GM19023 (cell line): Measurements from ENCODE around the gene SMIM13.

Experiments used
- ATAC-seq: cut with Tn5 transposase; IDR thresholded peaks from one replicate; pipeline ENCODE4 v1.9.1; 2021; ENCODE audit warnings: mild to moderate bottlenecking, moderate library complexity; ENCODE audit not compliant: unreplicated experiment

SMIM13 gene

DNA sequence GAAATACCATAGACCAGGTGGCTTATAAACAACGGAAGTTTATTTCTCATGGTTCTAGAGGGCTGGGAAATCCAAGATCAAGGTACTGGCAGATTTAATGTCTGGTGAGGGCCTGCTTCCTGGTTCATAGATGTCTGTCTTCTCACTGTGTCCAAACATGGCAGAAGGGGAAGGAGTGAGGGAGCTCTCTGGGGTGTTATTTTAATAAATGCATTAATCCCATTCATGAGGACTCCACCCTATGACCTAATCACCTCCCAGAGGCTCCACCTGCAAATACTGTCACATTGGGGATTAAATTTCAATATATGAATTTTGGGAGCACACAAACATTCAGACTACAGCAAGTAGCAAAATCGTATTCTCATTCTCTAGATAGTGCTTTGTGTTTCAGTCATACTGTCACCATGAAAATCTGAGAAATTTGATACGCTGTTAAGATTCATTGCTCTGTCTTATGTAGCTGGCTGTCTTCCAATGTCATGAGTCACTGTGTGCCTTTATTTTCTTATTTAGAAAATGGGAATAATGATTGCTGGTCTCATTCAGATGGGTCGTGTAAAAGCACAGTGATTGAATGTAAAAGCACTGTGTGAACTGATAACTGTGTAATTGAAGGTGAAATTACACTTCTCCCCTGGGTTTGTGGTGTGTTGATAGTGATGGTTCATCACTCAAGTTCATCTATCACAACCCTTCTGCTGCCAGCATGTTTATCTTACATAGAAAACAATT is 26.8 kb downstream of the SMIM13 start:
- ATAC-seq: no peak

DNA sequence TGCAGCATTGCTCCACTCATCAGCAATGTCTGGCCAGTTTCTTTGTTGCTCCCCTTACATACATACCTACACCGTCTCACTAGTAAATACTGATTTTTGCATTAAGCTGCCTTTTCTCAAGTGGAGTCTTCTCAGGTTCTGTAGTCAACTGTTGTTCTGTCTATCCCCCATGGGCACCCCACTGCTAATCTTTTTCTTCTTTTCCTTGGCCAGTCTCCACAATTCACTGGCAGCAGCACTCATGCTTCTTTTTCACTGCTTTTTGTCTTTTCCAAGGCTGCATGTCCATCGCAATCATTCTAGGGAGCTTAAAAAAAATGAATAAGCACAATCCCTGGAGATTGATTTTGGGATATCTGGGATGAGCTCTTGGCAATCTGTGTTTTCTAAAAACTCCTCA is 28.2 kb downstream of the SMIM13 start:
- no peak for ATAC-seq

DNA sequence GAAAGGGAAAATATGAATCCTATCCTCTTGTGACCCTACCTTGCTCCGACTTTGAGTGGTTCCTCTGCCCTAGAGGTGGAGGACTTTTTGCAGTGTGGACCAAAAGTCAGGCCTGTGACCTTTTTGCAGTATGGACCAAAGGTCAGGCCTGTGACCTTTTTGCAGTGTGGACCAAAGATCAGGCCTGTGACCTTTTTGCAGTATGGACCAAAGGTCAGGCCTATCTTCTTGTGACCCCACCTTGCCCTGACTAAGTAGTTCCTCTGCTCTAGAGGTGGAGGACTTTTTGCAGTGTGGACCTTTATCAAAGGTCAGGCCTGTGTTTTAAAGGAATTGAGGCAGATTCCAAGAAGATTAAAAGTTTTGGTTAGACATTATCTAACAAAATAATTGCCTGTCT is 28.7 kb downstream of the SMIM13 start:
- ATAC-seq: no peak

DNA sequence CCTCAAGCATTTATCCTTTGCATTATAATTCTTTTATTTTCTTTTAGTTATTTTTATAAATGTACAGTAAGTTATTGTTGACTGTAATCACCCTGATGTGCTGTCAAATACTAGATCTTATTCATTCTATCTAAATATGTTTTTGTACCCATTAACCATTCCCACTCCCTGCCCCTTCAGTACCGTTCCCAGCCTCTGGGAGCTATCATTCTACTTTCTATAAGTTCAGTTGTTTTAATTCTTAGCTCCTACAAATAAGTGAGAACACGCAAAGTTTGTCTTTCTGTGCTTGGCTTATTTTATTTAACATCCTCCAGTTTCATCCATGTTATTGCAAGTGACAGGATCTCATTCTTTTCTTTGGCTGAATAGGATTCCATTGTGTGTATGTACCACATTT is 30.3 kb downstream of the SMIM13 start:
- ATAC-seq: no peak

DNA sequence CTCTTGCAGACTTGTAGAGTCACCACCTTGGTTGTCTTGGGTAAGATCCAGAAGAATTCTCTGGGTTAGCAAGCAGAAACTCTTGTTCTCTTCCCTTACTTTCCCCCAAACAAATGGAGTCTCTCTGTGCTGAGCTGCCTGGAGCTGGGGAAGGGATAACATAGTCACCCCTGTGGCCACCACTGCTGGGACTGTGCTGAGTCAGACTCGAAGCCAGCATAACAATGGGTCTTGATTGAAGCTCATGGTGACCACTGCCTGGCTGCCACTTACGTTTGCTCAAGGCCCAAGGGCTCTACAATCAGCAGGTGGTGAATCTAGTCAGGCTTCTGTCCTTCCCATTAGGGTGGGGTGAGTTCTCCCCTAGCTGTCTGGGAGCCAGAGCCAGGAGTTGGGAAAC is 33.2 kb downstream of the SMIM13 start:
- ATAC-seq: no peak

DNA sequence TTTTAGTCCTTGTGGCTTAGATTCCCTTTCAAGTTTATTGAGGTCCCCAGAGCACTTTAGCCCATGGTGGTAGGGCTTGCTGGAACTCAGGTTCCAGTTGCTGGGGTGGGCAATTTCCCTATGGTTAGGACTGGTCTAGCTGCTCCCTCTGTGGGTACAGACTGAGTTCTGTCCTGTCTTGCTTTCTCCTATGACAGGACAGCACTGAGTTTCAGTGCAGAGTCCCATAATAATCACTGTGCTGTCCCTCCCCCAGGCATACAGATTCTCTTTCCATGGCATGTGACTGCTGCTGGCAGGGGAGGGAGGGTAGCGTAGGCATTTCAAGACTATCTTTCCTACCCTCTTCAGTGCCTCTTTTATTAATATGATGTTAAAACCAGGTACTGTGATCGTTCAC is 35.0 kb downstream of the SMIM13 start:
- ATAC-seq: no peak

DNA sequence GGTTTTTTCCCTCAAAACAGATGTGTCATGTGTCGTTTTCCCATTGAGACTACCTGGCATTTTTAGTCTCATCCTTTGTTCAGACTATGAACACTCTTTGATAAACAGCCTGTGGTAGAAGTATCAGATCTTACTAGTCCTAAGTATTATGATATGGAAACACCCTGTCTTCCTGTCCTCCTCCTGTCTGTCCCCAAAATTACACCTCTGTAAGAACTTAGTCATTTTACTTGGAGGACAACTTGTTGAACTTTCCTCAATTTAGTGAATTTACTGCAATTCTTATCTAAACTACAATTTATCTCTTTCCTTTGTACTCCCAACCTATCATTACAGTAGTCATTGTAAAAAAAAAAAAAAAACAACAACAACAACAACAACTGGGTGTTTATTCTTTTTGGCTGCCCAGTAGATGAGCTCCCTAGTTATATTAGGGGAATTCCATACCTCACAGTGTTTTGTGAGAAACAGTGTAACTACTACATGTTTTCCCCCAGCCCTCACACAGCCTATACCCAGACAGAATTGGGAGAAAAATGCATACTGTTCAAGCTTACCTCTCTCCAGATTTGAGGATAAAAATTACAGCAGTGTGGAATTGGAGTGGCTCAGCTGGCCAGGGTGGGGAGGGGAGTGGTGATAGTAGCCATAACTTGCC is 36.4 kb downstream of the SMIM13 start:
- ATAC-seq: peak; percentile 63

DNA sequence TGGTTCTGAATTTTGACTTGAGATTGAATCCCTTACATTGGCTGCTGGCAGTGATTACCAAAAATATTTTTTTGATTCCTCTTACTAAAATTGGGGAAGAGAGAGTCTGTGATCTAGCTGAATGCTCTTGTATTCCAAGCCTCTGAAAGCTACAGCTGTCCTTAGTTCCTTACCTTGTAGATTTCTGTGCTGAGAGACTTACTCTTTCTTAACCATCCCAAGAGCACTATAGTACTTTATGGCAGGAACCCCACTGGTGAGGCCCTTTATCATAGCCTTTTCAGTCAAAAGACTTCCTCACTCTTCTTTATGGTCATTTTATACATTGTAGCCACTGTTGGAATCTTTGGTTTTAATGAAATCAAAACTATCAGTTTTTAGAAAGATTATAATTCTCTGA is 37.0 kb downstream of the SMIM13 start:
- no peak for ATAC-seq

DNA sequence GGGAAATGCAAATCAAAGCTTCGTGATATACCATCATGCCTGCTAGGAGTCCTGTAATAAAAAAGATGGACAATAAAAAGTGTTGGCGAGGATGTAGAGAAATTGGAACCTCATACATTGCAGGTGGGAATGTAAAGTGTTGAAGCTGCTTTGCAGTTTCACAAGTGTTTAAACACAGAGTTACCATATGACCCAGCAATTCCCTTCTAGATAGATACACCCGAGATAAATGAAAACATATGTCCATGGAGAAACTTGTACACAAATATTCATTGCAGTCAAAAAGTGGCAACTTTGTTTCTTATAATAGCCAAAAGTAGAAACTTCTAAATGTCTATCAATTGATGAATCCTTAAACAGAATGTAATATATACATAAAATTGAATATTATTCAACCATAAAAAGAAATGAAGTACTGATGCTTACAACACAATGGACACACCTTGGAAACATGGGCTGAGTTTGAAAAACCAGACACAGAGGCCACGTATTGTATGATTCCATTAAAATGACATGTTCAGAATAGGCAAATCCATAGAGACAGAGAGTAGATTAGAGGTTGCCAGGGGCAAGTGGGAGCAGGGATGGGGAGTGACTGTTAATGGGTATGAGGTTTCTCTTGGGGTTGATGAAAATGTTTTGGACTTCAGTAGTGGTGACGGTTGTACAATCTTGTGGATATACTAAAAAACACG is 38.7 kb downstream of the SMIM13 start:
- ATAC-seq: no peak

DNA sequence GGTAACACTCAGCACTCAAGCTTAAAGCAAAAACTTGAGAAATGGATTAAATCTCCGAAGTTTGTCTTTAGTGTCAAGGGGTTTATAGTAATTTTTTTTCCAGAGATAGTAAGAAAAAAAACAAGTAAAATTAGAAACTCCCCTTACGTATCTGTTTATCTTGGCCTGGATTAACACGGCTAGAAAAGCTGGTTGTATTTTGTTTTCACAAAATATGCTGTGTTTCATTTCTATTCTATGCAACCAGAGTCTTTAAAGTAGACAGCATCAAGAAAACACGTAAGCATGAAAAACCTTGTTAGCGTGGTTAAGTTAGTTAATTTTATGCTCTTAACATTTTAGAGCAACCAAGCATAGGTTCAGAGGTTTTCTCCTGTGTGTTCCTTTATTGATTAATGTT is 39.6 kb downstream of the SMIM13 start:
- ATAC-seq: no peak

DNA sequence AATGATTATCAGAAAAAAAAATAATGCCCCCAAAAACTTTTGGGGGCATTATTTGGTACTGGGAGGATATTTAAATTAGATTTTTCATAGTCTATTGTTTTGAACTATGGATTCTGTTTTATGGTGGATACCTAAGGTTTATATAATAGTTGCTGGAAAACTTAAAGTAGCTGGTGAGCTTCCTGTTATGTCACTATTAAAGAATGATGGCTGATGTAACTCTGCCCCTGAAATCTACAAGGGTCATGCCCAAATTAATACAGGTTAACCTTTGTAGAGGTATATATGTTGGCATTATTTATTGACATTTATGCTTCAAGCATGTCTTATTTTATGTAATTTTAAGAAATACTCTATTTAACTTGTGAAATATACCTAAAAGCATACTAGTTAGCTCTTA is 43.2 kb downstream of the SMIM13 start:
- no peak for ATAC-seq

DNA sequence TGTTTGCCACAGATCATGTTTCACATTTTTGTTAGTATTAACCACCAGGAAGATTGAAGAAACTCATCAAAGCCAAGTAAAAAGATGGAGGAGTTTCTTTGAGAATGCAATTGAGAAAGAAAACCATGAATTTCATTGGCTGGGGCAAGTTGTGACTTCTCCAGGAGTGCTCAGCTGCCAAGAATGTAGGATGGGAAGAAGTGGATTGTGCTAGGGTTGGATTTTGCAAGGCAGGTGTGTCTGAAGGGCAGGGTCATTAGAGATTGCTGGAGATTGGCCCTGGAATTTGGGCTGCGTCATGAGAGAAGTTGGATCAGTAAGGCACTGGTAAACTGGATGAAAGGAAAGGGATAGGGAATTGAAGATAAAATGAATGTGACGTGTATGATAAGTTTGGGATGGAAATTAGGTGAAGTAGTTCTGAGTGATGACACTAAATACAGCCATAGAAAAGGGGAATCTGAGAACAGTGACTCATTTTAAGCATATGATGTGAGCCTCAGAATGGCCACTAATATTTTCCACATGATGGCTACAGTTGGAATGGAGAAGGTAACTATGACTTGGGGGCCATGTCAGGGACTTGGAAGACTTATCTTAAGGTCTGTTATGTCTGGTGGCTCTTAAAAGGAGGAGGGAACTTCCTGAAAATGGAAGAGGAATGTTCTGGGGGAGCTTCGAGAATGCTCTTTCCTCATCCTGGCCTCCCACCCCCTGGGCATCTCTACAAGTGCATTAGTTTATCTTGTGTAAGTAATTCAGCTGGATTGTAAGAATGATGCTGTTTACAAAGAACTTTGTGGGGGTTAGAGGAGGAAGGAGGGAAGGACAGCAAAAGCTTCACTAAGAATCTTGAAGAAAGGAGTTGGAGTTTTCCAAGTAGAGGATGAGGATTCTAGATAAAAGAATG is 45.7 kb downstream of the SMIM13 start:
- no peak for ATAC-seq

DNA sequence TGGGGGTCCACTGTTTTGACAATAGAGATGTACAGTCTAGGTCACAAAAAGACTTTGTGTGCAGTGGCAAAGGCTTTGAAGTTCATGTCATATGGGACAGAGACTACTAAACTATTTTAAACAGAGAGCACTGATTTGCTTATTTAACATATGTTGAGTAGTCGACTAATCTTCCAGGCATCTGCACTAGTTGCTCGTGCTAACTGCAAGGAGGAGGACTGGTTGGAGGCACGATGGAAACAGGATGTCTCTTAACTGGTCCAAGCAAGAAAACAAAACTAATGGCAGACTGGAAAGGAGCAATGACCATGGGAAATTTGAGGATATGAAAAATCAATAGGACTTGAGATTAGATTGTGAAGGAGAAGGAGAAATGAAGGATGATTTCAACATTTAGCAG is 46.4 kb downstream of the SMIM13 start:
- ATAC-seq: no peak

DNA sequence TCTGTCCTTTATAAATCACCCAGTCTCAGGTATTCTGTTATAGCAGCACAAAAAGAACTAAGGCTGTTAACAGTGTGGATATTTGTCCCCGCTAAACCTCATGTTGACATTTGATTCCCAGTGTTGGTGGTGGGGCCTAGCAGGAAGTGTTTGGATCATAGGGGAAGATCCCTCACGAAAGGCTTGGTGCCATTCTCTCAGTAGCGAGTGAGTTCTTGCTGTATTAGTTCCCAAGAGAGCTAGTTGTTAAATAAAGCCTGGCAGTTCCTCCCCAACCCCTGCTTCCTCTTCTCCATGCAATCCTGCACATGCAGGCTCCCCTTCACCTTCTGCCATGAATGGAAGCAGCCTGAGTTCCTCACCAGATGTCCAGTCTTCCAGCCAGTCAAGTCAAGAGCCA is 47.7 kb downstream of the SMIM13 start:
- ATAC-seq: no peak

DNA sequence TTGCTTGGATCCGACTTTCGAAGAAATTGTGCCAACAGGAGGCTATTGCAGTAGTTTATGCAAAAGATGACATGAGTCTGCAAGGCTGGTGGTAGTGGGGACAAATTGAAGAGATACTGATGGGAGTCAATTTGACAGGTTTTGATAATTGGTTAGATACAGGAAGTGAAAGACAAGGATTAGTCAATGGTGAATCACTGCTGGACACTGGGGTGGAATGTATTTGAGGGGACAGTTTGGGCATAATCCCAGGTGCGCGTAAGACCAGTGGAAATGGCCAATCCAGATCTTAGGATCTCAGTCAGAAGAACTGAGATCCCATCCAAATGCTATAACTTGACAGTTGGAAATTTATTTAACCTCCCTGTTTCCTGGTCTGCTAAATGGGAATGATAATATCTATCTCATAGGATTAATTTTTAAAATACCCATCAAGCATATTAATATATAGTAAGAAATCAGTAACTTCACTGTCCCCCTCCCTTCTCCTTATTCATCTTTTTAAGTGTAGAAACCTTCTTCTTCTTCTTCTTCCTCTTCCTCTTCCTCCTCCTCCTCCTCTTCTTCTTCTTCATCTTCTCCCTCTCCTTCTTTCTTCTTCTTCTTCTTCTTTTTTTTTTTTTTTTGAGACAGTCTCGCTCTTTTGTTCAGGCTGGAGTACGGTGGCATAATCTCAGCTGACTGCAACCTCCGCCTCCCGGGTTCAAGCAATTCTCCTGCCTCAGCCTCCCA is 48.8 kb downstream of the SMIM13 start:
- no peak for ATAC-seq

DNA sequence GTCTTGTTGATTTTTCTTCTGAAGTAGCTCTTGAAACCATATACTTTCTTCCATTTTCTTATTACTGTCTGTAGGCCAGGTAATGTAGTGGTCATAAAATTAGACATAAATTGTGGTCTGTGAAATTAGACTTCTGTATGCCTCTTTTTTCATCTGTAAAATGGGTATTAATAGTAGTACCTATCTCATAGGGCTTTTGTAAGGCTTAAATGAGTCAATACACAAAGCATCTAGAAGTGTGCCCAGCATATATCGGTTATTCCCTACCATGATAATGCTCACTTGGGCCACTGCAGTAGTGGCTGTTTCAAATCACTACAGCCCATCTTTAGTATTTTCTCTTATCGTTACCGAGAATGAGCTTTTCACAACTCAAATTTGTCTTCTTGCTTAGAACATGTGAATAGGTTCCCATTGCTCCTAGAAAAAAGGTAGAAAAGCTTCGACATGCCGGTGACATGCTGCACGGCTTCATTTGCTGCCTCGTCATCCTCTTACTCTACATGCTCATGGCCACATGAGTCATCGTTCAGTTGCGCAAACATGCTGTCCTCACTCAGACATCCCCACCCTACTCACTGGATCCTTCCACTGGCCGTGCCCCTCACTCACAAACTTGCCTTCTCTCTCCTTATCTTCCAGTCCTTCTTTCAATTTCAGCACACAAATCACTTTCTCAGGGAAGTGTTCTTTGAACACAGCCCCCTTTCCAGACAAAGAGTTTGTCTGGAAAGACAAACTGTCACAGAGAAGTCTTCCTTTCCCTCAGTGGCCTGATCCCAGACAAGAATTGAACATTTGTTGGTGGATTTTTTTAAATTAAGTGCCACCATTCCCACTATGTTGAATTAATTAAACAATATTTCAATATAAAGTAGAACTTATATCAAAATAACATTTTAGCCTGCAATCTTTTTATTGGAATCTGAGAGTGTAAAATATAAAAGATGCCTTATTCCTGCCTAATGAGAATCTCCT is 50.0 kb downstream of the SMIM13 start:
- ATAC-seq: no peak

DNA sequence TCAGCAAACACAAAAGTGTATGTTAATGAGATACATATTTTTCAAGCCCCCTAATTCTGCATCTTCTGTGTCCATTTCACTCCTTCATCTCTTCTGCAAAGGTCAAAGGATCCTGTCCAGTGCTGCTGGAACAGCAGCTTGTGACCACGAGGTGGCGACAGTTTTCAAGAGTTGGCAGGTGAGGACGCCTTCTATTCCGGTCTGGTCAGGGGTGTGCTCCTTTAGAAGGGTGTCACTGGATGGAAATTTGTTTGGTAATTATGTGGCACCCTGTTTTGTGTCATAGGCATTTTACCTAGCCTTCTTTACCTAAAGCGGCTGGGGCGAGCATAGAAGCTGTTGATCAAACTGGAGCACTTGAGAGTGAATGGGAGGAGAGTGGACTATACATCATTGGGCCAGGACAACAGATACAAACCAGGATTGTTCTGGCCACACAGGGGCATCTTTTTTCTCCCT is 50.8 kb downstream of the SMIM13 start:
- peak; percentile 72 for ATAC-seq

DNA sequence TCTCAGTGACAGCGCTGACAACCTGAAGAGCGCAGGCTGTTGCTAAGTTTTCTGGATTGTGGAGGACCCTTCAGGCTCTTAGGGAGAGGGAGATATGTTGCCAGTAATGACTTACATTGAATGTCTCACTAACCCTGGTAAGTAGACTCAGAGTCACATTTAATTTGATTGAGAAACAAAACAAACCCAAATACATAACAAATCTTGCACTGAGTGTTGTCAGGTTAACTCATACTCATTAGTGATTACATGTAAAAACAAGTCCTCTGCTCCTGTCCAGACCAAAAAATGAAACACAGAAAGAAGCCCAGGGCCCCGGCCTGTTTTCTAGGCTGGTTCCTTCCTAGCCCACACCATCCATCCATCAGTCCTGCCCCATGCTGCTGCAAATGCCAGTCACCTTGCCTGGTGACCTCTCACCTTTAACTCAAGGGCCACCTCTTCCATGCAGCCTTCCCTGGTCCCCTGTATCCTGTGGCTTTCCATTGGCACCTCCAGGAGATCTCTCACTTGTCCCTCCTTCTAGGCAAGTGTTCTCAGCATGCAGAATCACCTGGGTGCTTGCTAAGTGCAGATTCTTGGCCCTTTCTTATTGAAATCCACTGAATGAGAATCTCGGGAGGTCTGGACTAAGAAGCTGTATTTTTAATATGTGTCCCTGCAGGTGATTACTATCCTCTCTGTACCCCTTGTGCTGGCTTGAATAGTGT is 52.6 kb downstream of the SMIM13 start:
- no peak for ATAC-seq

DNA sequence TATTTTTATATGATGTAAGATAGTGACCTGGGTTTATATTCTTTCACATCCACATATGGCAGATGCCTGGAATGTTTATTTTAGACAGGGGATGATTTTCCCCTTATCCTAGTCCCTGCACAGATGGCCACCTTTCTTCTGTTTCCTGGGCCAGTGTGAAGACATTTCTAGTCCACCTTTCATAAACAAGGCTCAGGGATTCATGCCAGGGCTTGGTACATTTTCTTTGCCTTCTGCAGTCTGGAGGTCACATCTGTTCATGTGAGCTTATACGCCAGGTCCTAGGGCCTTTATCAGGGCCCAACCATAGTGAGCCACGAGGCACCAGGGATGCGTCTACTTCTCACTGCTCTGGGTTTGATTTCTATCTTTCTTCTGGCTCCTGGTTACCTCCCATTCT is 55.9 kb downstream of the SMIM13 start:
- ATAC-seq: no peak
